A549 (cell line): ENCODE measurements around the gene QPRT.

Experiments used
- BHLHE40 ChIP-seq: IDR thresholded peaks from 2 replicates; pipeline ENCODE4 v1.6.1; 2012; ENCODE audit warnings: low read depth, low read length, inconsistent platforms
- CBX8 ChIP-seq: fragments of 200-600 bp; sonication (generic); IDR thresholded peaks from 2 replicates; pipeline ENCODE4 v1.6.1; 2016
- CEBPB ChIP-seq, 2 experiments: fragments of >200 bp in 1 of 2; sonication (Bioruptor Twin) in 1 of 2; formaldehyde crosslinking in 1 of 2; IDR thresholded peaks; 2 replicates each; pipeline ENCODE4 v1.6.1; 2012 to 2016
- EP300 ChIP-seq, 2 experiments: fragments of >200 bp; sonication (Bioruptor Twin); formaldehyde crosslinking; IDR thresholded peaks; 2 replicates in 1 of 2; 3 replicates in 1 of 2; pipeline ENCODE4 v1.6.1; 2016 to 2017
- JUNB ChIP-seq: fragments of >200 bp; sonication (Bioruptor Twin); formaldehyde crosslinking; IDR thresholded peaks from 2 replicates; pipeline ENCODE4 v1.6.1; 2016
- KDM1A ChIP-seq: fragments of 200-600 bp; sonication (generic); IDR thresholded peaks from 2 replicates; pipeline ENCODE4 v1.6.1; 2016; ENCODE audit warnings: low read depth, mild to moderate bottlenecking
- KDM5A ChIP-seq: fragments of 200-600 bp; sonication (generic); IDR thresholded peaks from 2 replicates; pipeline ENCODE4 v1.6.1; 2016; ENCODE audit warnings: antibody characterized with exemption, mild to moderate bottlenecking
- MAFK ChIP-seq: fragments of 450-650 bp; IDR thresholded peaks from 2 replicates; pipeline ENCODE4 v1.6.1; 2014; ENCODE audit not compliant: partially characterized antibody
- POLR2A ChIP-seq: IDR thresholded peaks from 2 replicates; pipeline ENCODE4 v1.6.1; 2012; ENCODE audit warnings: mild to moderate bottlenecking, low read length
- RCOR1 ChIP-seq: fragments of 150-350 bp; IDR thresholded peaks from 2 replicates; pipeline ENCODE4 v1.6.1; 2014; ENCODE audit warnings: antibody characterized with exemption, low read length, low read depth
- RFX5 ChIP-seq: fragments of 450-650 bp; IDR thresholded peaks from 2 replicates; pipeline ENCODE4 v1.7.1; 2014; ENCODE audit warnings: antibody characterized with exemption, mild to moderate bottlenecking, moderate library complexity
- TF ChIP-seq, protein P1 (sequence below): fragments of >200 bp; sonication (Bioruptor Twin); formaldehyde crosslinking; IDR thresholded peaks from 3 replicates; pipeline ENCODE4 v1.5.1; 2016
- TF ChIP-seq, protein P2 (sequence below): IDR thresholded peaks from 2 replicates; pipeline ENCODE4 v1.6.1; 2012; ENCODE audit warnings: low read depth, borderline replicate concordance

DNA sequence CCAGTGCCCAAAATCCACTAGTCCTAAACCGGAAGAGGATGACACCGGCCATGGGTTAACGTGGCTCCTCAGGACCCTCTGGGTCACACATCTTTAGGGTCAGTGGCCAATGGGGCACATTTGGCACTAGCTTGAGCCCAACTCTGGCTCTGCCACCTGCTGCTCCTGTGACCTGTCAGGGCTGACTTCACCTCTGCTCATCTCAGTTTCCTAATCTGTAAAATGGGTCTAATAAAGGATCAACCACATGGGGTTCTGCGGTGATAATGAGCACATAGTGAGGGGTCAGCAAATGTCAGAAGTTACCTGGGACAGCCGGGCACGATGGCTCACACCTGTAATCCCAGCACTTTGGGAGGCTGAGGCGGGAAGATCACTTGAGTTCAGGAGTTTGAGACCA, 18.4 kb downstream of the QPRT start:
- TF ChIP-seq RFX5, result no peak
- TF ChIP-seq RCOR1, result no peak
- TF ChIP-seq, protein P1, sequence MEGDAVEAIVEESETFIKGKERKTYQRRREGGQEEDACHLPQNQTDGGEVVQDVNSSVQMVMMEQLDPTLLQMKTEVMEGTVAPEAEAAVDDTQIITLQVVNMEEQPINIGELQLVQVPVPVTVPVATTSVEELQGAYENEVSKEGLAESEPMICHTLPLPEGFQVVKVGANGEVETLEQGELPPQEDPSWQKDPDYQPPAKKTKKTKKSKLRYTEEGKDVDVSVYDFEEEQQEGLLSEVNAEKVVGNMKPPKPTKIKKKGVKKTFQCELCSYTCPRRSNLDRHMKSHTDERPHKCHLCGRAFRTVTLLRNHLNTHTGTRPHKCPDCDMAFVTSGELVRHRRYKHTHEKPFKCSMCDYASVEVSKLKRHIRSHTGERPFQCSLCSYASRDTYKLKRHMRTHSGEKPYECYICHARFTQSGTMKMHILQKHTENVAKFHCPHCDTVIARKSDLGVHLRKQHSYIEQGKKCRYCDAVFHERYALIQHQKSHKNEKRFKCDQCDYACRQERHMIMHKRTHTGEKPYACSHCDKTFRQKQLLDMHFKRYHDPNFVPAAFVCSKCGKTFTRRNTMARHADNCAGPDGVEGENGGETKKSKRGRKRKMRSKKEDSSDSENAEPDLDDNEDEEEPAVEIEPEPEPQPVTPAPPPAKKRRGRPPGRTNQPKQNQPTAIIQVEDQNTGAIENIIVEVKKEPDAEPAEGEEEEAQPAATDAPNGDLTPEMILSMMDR, result no peak
- no peak for TF ChIP-seq CBX8
- TF ChIP-seq POLR2A, result no peak
- TF ChIP-seq KDM1A, result no peak
- no peak for TF ChIP-seq JUNB
- TF ChIP-seq, protein P2, sequence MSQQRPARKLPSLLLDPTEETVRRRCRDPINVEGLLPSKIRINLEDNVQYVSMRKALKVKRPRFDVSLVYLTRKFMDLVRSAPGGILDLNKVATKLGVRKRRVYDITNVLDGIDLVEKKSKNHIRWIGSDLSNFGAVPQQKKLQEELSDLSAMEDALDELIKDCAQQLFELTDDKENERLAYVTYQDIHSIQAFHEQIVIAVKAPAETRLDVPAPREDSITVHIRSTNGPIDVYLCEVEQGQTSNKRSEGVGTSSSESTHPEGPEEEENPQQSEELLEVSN, result no peak
- TF ChIP-seq BHLHE40, result no peak
- TF ChIP-seq MAFK, result no peak
- no peak for TF ChIP-seq EP300 (IDR thresholded peaks at IDR 0.05)
- TF ChIP-seq CEBPB (IDR thresholded peaks at IDR 0.05), result no peak
- no peak for TF ChIP-seq KDM5A
